Measurements from ENCODE around the gene TBCE. TPM values are rescaled to one million over a fixed set of nuclear protein-coding genes. Genes with fewer than 3 reads are reported as not detected.

The TBCE gene
- total RNA-seq, 1 experiment from 2014 or later: 24.0 TPM

DNA sequence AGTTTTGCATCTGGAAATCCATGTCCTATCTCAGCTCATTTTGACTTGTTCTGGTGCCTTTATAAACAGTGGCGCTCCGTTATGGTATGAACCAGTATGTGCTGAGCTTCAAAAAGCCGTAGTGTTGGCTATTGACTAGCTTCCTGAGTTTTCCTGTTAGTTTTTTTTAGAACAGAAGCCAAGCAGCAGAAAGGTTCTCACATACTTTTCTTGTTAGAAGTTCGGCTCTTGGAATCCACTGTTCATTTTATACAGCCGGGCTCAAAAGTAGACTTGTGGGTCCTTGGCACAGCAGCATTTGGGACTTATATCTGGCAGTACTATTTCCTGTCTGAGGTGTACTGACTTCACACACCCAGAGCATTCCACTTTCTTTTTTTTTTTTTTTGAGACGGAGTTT, 63.8 kb downstream of the TBCE start:
- no peaks in the 10 kb centered on the region for H4K20me1 ChIP-seq (ENCODE audit: insufficient read depth, low read depth, low read length)
- peaks cover 4% of the 10 kb centered on the region; the same call in 1 of the 2 replicates for H3K36me3 ChIP-seq (ENCODE audit: insufficient read depth, low read length)
- H3K9me2 ChIP-seq (replicated peaks; ENCODE audit: insufficient read depth, low read length): no peaks in the 10 kb centered on the region
- no peaks in the 10 kb centered on the region for H3K9me3 ChIP-seq (ENCODE audit: low read length)
- no peak overlapping the region for H3K9ac ChIP-seq (ENCODE audit: low read length)
- no peak overlapping the region for H3K27ac ChIP-seq (ENCODE audit: low read length)
- H3K4me3 ChIP-seq (ENCODE audit: low read length): no peak overlapping the region
- H3K4me1 ChIP-seq (ENCODE audit: low read length): no peaks in the 10 kb centered on the region
- 0 out of 2 replicates have a peak, but pooled peaks cover 9% of the 10 kb centered on the region for H3K79me2 ChIP-seq (ENCODE audit: low read length)
- no peak overlapping the region for H3K4me2 ChIP-seq (ENCODE audit: low read depth, low read length, poor library complexity, severe bottlenecking)
- H2AFZ ChIP-seq (ENCODE audit: low read length): no peak overlapping the region
- DNase-seq: no peak
- H3K27me3 ChIP-seq (ENCODE audit: low read length): no peaks in the 10 kb centered on the region

DNA sequence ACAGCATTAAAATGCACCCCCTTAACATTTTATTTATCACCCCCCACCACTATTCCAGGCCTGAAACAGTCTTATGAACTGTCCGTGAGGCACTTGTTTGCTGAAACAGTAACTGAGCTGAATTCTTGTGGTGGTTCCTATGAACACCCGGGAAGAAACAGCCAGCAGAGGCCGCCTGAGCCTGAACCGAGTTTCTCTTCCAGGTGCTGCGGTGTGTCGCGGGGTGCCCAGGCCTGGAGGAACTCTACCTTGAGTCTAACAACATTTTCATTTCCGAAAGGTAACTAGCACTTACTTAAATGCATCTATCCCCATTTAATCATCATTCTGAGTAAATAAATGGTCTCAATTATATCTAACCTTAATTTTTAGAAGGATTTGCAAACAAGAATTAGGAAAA, 66.8 kb downstream of the TBCE start:
- no peak overlapping the region for H3K9ac ChIP-seq (ENCODE audit: low read length)
- H4K20me1 ChIP-seq (ENCODE audit: insufficient read depth, low read depth, low read length): no peaks in the 10 kb centered on the region
- no peaks in the 10 kb centered on the region for H3K9me3 ChIP-seq (ENCODE audit: low read length)
- no peaks in the 10 kb centered on the region for H3K4me1 ChIP-seq (ENCODE audit: low read length)
- peaks cover 6% of the 10 kb centered on the region; the same call in 1 of the 2 replicates for H3K36me3 ChIP-seq (ENCODE audit: insufficient read depth, low read length)
- H3K27ac ChIP-seq (ENCODE audit: low read length): no peak overlapping the region
- no peak for DNase-seq
- H3K4me3 ChIP-seq (ENCODE audit: low read length): no peak overlapping the region
- H2AFZ ChIP-seq (ENCODE audit: low read length): no peak overlapping the region
- H3K9me2 ChIP-seq (replicated peaks; ENCODE audit: insufficient read depth, low read length): no peaks in the 10 kb centered on the region
- no peak overlapping the region for H3K4me2 ChIP-seq (ENCODE audit: low read depth, low read length, poor library complexity, severe bottlenecking)
- H3K79me2 ChIP-seq (ENCODE audit: low read length): 0 out of 2 replicates have a peak, but pooled peaks cover 4% of the 10 kb centered on the region
- no peaks in the 10 kb centered on the region for H3K27me3 ChIP-seq (ENCODE audit: low read length)

DNA sequence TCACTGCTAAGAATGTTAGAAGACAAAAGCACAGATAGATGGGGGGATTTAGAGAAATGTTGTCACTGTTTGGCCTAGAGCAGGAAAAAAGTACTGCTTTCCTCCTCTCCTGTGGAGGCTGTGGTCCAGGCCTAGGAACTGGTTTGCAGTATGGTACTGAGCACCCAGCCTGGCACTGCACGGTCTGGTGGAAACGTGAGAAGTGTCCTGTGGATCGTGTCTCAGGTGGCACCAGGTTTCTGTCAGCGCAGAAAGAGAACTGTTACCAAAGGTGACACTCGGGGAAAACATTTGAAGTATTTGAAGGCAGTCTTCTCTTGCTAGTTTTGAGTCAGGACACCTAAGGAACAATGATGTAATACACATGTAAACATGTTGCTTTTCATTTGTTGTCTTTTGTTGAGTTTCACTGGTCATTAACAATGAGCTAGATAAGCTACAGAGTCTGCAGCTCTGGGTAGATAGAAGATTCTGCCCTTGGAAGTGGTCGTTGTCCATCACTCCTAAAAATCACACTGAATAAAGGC, 74.0 kb downstream of the TBCE start:
- Histone ChIP-seq H3K79me2 (ENCODE audit: low read length) (no peaks in the 10 kb centered on the region), H3K4me2 (ENCODE audit: low read depth, low read length, poor library complexity, severe bottlenecking) (no peak overlapping the region), H3K9ac (ENCODE audit: low read length) (no peak overlapping the region), H3K36me3 (ENCODE audit: insufficient read depth, low read length) (peaks cover 9% of the 10 kb centered on the region; the same call in 1 of the 2 replicates), H2AFZ (ENCODE audit: low read length) (no peak overlapping the region), H3K27me3 (ENCODE audit: low read length) (no peaks in the 10 kb centered on the region), H3K4me1 (ENCODE audit: low read length) (no peaks in the 10 kb centered on the region), H3K27ac (ENCODE audit: low read length) (no peak overlapping the region), H4K20me1 (ENCODE audit: insufficient read depth, low read depth, low read length) (no peaks in the 10 kb centered on the region), H3K9me2 (replicated peaks; ENCODE audit: insufficient read depth, low read length) (no peaks in the 10 kb centered on the region), H3K9me3 (ENCODE audit: low read length) (no peaks in the 10 kb centered on the region), H3K4me3 (ENCODE audit: low read length) (no peak overlapping the region)
- DNase-seq: no peak

DNA sequence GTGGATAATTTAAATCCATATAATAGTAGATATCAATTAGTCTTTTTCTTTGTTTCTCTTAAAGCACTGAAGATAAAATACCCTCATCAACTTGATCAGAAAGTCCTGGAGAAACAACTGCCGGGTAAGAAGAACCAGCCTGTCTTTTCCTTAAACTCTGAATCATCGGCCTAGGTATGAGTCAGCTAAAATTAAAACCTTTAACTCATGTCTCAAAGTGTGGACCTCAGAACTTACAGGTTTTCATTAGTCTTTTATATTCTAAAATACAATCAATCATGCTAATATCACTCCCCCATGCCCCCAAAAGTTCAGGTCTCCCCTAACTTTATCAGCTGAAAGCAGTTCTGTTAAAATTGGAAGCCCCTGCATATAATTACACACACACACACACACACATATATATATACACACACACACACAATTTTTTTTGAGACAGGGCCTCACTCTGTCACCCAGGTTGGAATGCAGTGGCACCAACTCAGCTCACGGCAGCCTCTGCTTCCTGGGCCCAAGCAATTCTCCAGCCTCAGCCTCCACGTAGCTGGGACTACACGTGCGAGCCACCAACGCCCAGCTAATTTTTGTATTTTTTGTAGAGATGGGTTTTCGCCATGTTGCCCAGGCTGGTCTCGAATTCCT, 75.7 kb downstream of the TBCE start:
- DNase-seq: no peak
- Histone ChIP-seq H2AFZ (ENCODE audit: low read length) (no peak overlapping the region), H3K9ac (ENCODE audit: low read length) (no peak overlapping the region), H3K9me2 (replicated peaks; ENCODE audit: insufficient read depth, low read length) (no peaks in the 10 kb centered on the region), H3K9me3 (ENCODE audit: low read length) (no peaks in the 10 kb centered on the region), H4K20me1 (ENCODE audit: insufficient read depth, low read depth, low read length) (no peaks in the 10 kb centered on the region), H3K79me2 (ENCODE audit: low read length) (no peaks in the 10 kb centered on the region), H3K4me1 (ENCODE audit: low read length) (no peaks in the 10 kb centered on the region), H3K4me2 (ENCODE audit: low read depth, low read length, poor library complexity, severe bottlenecking) (no peak overlapping the region), H3K27ac (ENCODE audit: low read length) (no peak overlapping the region), H3K4me3 (ENCODE audit: low read length) (no peak overlapping the region), H3K36me3 (ENCODE audit: insufficient read depth, low read length) (peaks cover 14% of the 10 kb centered on the region; the same call in 1 of the 2 replicates), H3K27me3 (ENCODE audit: low read length) (no peaks in the 10 kb centered on the region)

DNA sequence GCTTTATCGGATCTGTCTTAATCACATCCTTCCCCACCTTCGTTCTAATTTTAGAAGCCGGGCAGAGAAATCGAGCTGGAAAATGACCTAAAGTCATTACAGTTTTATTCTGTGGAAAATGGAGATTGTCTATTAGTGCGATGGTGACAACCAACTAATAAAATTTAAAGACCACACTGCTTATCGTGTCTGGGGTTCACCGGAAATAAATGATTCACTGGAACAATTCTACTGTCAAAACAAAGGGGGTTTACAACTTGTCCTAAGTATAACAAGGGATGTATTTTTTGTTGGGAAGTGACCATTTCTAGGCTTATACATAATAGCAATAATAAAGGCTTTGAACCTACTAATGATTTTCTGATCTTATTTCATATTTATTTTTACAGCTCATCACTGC, 81.4 kb downstream of the TBCE start:
- Histone ChIP-seq H3K4me2 (ENCODE audit: low read depth, low read length, poor library complexity, severe bottlenecking) (no peak overlapping the region), H3K27me3 (ENCODE audit: low read length) (no peaks in the 10 kb centered on the region), H2AFZ (ENCODE audit: low read length) (no peak overlapping the region), H3K9ac (ENCODE audit: low read length) (no peak overlapping the region), H4K20me1 (ENCODE audit: insufficient read depth, low read depth, low read length) (no peaks in the 10 kb centered on the region), H3K4me3 (ENCODE audit: low read length) (no peak overlapping the region), H3K36me3 (ENCODE audit: insufficient read depth, low read length) (peaks cover 25% of the 10 kb centered on the region; the same call in 1 of the 2 replicates), H3K4me1 (ENCODE audit: low read length) (no peaks in the 10 kb centered on the region), H3K79me2 (ENCODE audit: low read length) (no peaks in the 10 kb centered on the region), H3K9me2 (replicated peaks; ENCODE audit: insufficient read depth, low read length) (no peaks in the 10 kb centered on the region), H3K27ac (ENCODE audit: low read length) (no peak overlapping the region), H3K9me3 (ENCODE audit: low read length) (no peaks in the 10 kb centered on the region)
- DNase-seq: no peak

DNA sequence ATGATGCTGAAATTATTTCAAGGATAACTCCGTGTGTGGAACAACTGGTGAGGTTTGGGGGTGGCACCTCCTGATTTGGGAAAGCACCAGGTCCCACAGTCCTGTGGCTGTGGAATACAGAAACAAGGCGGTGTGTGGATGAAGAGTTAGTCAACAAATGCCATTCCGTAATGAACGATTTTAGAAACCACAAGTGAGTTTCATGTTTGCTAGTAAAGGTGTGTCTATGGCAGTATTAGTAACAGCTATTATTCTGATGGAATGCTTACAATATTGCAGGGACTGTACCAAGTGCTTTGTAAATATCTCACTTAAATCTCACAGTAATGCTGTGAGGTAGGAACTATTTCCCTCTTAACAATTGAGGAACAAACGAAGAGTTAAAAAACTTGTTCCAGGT, 83.2 kb downstream of the TBCE start:
- H3K27ac ChIP-seq (ENCODE audit: low read length): no peak overlapping the region
- H3K4me1 ChIP-seq (ENCODE audit: low read length): no peaks in the 10 kb centered on the region
- peaks cover 24% of the 10 kb centered on the region; the same call in 1 of the 2 replicates for H3K36me3 ChIP-seq (ENCODE audit: insufficient read depth, low read length)
- H3K9me2 ChIP-seq (replicated peaks; ENCODE audit: insufficient read depth, low read length): no peaks in the 10 kb centered on the region
- no peak for DNase-seq
- H3K4me3 ChIP-seq (ENCODE audit: low read length): no peak overlapping the region
- H3K79me2 ChIP-seq (ENCODE audit: low read length): no peaks in the 10 kb centered on the region
- H3K9ac ChIP-seq (ENCODE audit: low read length): no peak overlapping the region
- H3K4me2 ChIP-seq (ENCODE audit: low read depth, low read length, poor library complexity, severe bottlenecking): no peak overlapping the region
- H3K9me3 ChIP-seq (ENCODE audit: low read length): no peaks in the 10 kb centered on the region
- H3K27me3 ChIP-seq (ENCODE audit: low read length): no peaks in the 10 kb centered on the region
- no peaks in the 10 kb centered on the region for H4K20me1 ChIP-seq (ENCODE audit: insufficient read depth, low read depth, low read length)
- H2AFZ ChIP-seq (ENCODE audit: low read length): no peak overlapping the region

DNA sequence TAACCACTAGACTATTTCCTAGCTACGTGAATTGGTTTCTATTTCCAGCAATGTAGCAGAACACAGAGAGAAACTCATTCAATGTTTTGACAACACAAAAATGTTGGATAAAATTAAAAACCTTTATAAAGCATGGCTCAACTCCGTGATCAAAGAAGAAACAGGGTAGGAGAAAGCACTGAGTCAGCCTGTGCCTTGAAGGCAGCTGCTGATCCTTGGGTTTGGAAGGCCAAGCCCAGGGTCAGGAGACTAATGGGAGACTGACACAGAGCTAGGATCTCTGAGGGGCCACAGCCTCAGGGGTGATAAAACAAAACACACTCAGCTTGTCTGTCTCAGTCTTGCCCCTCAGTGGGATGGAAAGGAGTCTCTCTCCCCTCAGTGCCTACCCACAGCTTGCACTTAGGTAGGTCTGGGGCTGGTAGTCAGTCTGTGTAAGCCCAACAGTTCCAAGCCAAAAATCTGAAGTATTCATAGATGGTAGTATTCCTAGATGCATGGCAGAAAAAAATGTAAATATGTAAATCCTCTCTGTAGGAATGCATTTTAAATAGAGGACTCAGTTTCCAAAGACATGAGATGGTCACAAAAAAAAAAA, 83.8 kb downstream of the TBCE start:
- peaks cover 24% of the 10 kb centered on the region; the same call in 1 of the 2 replicates for H3K36me3 ChIP-seq (ENCODE audit: insufficient read depth, low read length)
- H4K20me1 ChIP-seq (ENCODE audit: insufficient read depth, low read depth, low read length): no peaks in the 10 kb centered on the region
- H3K4me2 ChIP-seq (ENCODE audit: low read depth, low read length, poor library complexity, severe bottlenecking): no peak overlapping the region
- no peak overlapping the region for H3K27ac ChIP-seq (ENCODE audit: low read length)
- no peaks in the 10 kb centered on the region for H3K27me3 ChIP-seq (ENCODE audit: low read length)
- DNase-seq: no peak
- no peaks in the 10 kb centered on the region for H3K9me2 ChIP-seq (replicated peaks; ENCODE audit: insufficient read depth, low read length)
- H3K4me3 ChIP-seq (ENCODE audit: low read length): no peak overlapping the region
- no peak overlapping the region for H3K9ac ChIP-seq (ENCODE audit: low read length)
- H3K4me1 ChIP-seq (ENCODE audit: low read length): no peaks in the 10 kb centered on the region
- no peak overlapping the region for H2AFZ ChIP-seq (ENCODE audit: low read length)
- no peaks in the 10 kb centered on the region for H3K79me2 ChIP-seq (ENCODE audit: low read length)
- H3K9me3 ChIP-seq (ENCODE audit: low read length): no peaks in the 10 kb centered on the region

DNA sequence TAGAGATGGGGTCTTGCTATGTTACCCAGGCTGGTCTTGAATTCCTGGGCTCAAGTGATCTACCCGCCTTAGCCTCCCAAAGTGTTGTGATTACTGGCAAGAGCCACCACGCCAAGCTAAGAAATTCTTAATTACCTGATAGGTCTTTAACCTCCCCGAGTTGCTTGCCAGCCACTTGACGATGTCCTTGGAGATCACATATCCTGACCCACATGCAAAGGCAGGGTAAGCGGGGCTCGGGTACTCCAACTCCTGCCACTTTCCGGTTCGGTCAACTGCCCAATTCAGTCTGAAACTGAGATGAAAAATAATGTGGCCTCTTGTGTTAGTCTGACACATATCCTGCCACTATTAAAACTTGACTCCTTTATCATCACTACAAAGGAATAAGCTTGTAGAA, 86.8 kb downstream of the TBCE start:
- Histone ChIP-seq H3K4me1 (ENCODE audit: low read length) (no peaks in the 10 kb centered on the region), H3K4me2 (ENCODE audit: low read depth, low read length, poor library complexity, severe bottlenecking) (no peak overlapping the region)
- no peak for DNase-seq

More for the DNA sequence above, 86.8 kb downstream of the TBCE start:
- H3K9ac ChIP-seq (ENCODE audit: low read length): no peak overlapping the region
- H3K4me3 ChIP-seq (ENCODE audit: low read length): no peak overlapping the region
- no peak overlapping the region for H2AFZ ChIP-seq (ENCODE audit: low read length)
- H3K9me2 ChIP-seq (replicated peaks; ENCODE audit: insufficient read depth, low read length): no peaks in the 10 kb centered on the region
- H3K36me3 ChIP-seq (ENCODE audit: insufficient read depth, low read length): peaks cover 10% of the 10 kb centered on the region; the same call in 1 of the 2 replicates
- H4K20me1 ChIP-seq (ENCODE audit: insufficient read depth, low read depth, low read length): no peaks in the 10 kb centered on the region
- H3K9me3 ChIP-seq (ENCODE audit: low read length): no peaks in the 10 kb centered on the region
- no peaks in the 10 kb centered on the region for H3K79me2 ChIP-seq (ENCODE audit: low read length)
- no peak overlapping the region for H3K27ac ChIP-seq (ENCODE audit: low read length)
- no peaks in the 10 kb centered on the region for H3K27me3 ChIP-seq (ENCODE audit: low read length)

Data from Karpas-422 (cell line).